Panc1 (cell line): ENCODE results near the gene MAGEH1. TPM values are rescaled to one million over a fixed set of nuclear protein-coding genes. Genes with fewer than 3 reads are reported as not detected.
A peak's percentile ranks its signal among the peaks of the same experiment; 100 is the strongest.

ENCODE experiments used
- ATAC-seq: fragments of 200-7000 bp; cut with Tn5 transposase; 2 replicates; pipeline ENCODE4 v1.9.1; 2020; ENCODE audit warnings: mild to moderate bottlenecking, moderate library complexity
- BruUV-seq: library from RNA; stranded (reverse); fragments of 400-500 nt; replicated peaks from 2 replicates; lab custom pipeline; 2021; lab: Mats Ljungman, UMichigan
- CTCF ChIA-PET: fragments of 300-600 bp; sonication (Branson Sonifier 250); formaldehyde crosslinking; loops from one replicate; lab custom pipeline; 2022; ENCODE audit warnings: antibody characterized with exemption; lab: Charles Lee
- POLR2A ChIA-PET: fragments of 300-600 bp; sonication (Branson Sonifier 250); formaldehyde crosslinking; loops from one replicate; lab custom pipeline; 2022; ENCODE audit warnings: antibody characterized with exemption; lab: Charles Lee
- DNase-seq: peaks from one replicate; pipeline ENCODE4 v3.0.0-alpha.2; 2010; ENCODE audit warnings: low read depth, low spot score
- H3K27ac ChIP-seq: 2 replicates; pipeline ENCODE4 v1.5.1; 2011; ENCODE audit warnings: mild to moderate bottlenecking, low read length, inconsistent platforms
- H3K27me3 ChIP-seq: fragments of 200-500 bp; sonication (Bioruptor generic); 2 replicates; pipeline ENCODE4 v1.6.0; 2014; ENCODE audit warnings: low read length, inconsistent platforms; ENCODE audit not compliant: control insufficient read depth, insufficient read depth
- H3K36me3 ChIP-seq: fragments of 200-500 bp; sonication (Bioruptor generic); 2 replicates; pipeline ENCODE4 v1.5.1; 2014; ENCODE audit warnings: inconsistent platforms, mild to moderate bottlenecking, low read length, moderate library complexity; ENCODE audit not compliant: control insufficient read depth, insufficient read depth
- H3K4me1 ChIP-seq: 2 replicates; pipeline ENCODE4 v1.5.1; 2011; ENCODE audit warnings: inconsistent platforms, mild to moderate bottlenecking, low read length, moderate library complexity; ENCODE audit not compliant: control insufficient read depth, insufficient read depth
- H3K4me3 ChIP-seq, 2 experiments: 2 replicates each; pipeline ENCODE4 v1.5.1; 2011 to 2012; ENCODE audit warnings: low read depth in 2 of 2, low read length in 2 of 2, mild to moderate bottlenecking in 2 of 2, inconsistent platforms in 1 of 2, moderate library complexity in 1 of 2
- H3K9me3 ChIP-seq: fragments of 200-500 bp; sonication (Bioruptor generic); 2 replicates; pipeline ENCODE4 v1.5.1; 2014; ENCODE audit warnings: low read depth, mild to moderate bottlenecking, inconsistent platforms, low read length, moderate library complexity; ENCODE audit not compliant: control insufficient read depth, insufficient read depth
- POLR2AphosphoS5 ChIP-seq: IDR thresholded peaks from 2 replicates; pipeline ENCODE4 v1.6.1; 2012; ENCODE audit warnings: mild to moderate bottlenecking, low read depth, low read length, moderate library complexity
- SIN3A ChIP-seq: IDR thresholded peaks from 2 replicates; pipeline ENCODE4 v1.6.1; 2012; ENCODE audit warnings: low read depth, mild to moderate bottlenecking, low read length, moderate library complexity, borderline replicate concordance; ENCODE audit not compliant: insufficient read depth
- TCF7L2 ChIP-seq: IDR thresholded peaks from 2 replicates; pipeline ENCODE4 v1.6.1; 2011; ENCODE audit warnings: mild to moderate bottlenecking, low read depth, low read length, inconsistent platforms
- in situ Hi-C: cut with HindIII; loops from 2 replicates; pipeline ENCODE4 v1.10.0; 2016; ENCODE audit warnings: low sequenced_read_pairs, low pct_unique_long_range_greater_than_20kb
- intact Hi-C: fragments of 100-400 bp; cut with micrococcal nuclease; formaldehyde crosslinking; loops from one replicate; pipeline ENCODE4 v1.10.0; 2022; ENCODE audit not compliant: unreplicated experiment
- total RNA-seq: library from RNA; stranded (reverse); gene quantifications from one replicate; pipeline ENCODE4 v1.2.1, GENCODE V29; 2021; ENCODE audit not compliant: unreplicated experiment
- TF ChIP-seq, protein P1 (sequence below), 2 experiments: IDR thresholded peaks; 2 replicates each; pipeline ENCODE4 v1.6.1; 2011 to 2012; ENCODE audit warnings: low read depth in 2 of 2, control low read depth in 1 of 2, low read length in 1 of 2, mild to moderate bottlenecking in 1 of 2, moderate library complexity in 1 of 2; ENCODE audit not compliant: insufficient read depth in 1 of 2
- TF ChIP-seq, protein P2 (sequence below): fragments of 450-650 bp; IDR thresholded peaks from 2 replicates; pipeline ENCODE4 v1.5.1; 2017; ENCODE audit warnings: mild to moderate bottlenecking

Gene MAGEH1
- total RNA-seq, 1 experiment from 2014 or later, result 5.7 TPM

DNA sequence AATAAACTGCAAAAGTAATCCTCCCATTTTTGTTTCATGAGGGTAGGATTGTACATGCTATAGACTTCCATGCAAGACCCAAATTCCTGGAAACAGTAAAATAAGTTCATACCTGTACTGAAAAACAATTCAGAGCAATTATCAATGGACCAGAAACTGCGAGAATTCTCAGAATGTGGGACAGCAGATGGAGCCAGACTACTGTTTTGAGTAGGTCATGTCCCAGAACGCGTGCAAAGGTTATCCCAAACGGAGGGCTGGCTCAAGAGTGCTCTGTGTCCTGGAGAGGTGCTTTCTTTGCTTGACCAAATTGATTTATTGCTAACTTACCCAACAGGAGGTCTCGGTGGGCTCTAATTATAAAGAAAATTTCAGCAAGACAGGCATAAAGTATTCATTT is 1.7 kb upstream of the MAGEH1 start:
- TF ChIP-seq, protein P1, sequence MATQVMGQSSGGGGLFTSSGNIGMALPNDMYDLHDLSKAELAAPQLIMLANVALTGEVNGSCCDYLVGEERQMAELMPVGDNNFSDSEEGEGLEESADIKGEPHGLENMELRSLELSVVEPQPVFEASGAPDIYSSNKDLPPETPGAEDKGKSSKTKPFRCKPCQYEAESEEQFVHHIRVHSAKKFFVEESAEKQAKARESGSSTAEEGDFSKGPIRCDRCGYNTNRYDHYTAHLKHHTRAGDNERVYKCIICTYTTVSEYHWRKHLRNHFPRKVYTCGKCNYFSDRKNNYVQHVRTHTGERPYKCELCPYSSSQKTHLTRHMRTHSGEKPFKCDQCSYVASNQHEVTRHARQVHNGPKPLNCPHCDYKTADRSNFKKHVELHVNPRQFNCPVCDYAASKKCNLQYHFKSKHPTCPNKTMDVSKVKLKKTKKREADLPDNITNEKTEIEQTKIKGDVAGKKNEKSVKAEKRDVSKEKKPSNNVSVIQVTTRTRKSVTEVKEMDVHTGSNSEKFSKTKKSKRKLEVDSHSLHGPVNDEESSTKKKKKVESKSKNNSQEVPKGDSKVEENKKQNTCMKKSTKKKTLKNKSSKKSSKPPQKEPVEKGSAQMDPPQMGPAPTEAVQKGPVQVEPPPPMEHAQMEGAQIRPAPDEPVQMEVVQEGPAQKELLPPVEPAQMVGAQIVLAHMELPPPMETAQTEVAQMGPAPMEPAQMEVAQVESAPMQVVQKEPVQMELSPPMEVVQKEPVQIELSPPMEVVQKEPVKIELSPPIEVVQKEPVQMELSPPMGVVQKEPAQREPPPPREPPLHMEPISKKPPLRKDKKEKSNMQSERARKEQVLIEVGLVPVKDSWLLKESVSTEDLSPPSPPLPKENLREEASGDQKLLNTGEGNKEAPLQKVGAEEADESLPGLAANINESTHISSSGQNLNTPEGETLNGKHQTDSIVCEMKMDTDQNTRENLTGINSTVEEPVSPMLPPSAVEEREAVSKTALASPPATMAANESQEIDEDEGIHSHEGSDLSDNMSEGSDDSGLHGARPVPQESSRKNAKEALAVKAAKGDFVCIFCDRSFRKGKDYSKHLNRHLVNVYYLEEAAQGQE (IDR thresholded peaks at IDR 0.05; ENCODE audit: insufficient read depth in 1 of 2, low read depth in 2 of 2, low read length in 1 of 2), result no peak
- TF ChIP-seq, protein P2, sequence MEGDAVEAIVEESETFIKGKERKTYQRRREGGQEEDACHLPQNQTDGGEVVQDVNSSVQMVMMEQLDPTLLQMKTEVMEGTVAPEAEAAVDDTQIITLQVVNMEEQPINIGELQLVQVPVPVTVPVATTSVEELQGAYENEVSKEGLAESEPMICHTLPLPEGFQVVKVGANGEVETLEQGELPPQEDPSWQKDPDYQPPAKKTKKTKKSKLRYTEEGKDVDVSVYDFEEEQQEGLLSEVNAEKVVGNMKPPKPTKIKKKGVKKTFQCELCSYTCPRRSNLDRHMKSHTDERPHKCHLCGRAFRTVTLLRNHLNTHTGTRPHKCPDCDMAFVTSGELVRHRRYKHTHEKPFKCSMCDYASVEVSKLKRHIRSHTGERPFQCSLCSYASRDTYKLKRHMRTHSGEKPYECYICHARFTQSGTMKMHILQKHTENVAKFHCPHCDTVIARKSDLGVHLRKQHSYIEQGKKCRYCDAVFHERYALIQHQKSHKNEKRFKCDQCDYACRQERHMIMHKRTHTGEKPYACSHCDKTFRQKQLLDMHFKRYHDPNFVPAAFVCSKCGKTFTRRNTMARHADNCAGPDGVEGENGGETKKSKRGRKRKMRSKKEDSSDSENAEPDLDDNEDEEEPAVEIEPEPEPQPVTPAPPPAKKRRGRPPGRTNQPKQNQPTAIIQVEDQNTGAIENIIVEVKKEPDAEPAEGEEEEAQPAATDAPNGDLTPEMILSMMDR, result peak; percentile 46
- intact Hi-C loops, result no loop called here
- in situ Hi-C loops, result no loop called here
- Histone ChIP-seq H3K4me3 (no peak overlapping the region), H3K9me3 (no peaks in the 10 kb centered on the region), H3K4me1 (no peaks in the 10 kb centered on the region), H3K27me3 (no peaks in the 10 kb centered on the region), H3K27ac (no peak overlapping the region), H3K36me3 (no peaks in the 10 kb centered on the region)
- DNase-seq (no peak), ATAC-seq (no peak)
- no TSS peak for BruUV-seq
- CTCF ChIA-PET, result no interaction called here
- POLR2A ChIA-PET, result no interaction called here

DNA sequence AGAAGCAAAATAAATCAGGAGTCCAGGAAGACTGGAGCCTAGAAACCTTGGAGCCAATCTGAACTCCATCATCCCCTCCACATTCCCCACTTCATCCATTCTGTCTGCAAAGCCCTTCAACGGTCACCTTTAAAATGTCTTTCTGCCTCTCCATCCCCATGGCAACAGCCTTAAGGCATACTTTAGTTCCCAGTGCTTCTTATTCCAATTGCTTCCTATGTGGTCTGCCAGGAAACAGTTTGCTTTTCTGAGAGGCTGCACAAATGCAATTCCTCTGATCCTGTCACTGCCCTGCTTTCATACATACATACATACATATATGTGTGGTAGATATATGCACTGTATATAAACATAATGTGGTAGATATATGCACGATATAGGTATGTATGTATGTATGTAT is 786 bp upstream of the MAGEH1 start:
- Histone ChIP-seq H3K27ac (no peak overlapping the region), H3K4me3 (peak overlapping the region; percentile 67 to 88), H3K36me3 (no peaks in the 10 kb centered on the region), H3K4me1 (no peaks in the 10 kb centered on the region), H3K9me3 (no peaks in the 10 kb centered on the region), H3K27me3 (no peaks in the 10 kb centered on the region)
- TF ChIP-seq POLR2AphosphoS5 (no peak), TCF7L2 (no peak), SIN3A (no peak)
- TF ChIP-seq, protein P1 (IDR thresholded peaks at IDR 0.05; ENCODE audit: insufficient read depth in 1 of 2, low read depth in 2 of 2, low read length in 1 of 2), result no peak
- TF ChIP-seq, protein P2, result no peak
- DNase-seq (no peak), ATAC-seq (no peak)
- in situ Hi-C loops, result no loop called here
- ChIA-PET POLR2A (no interaction called here), CTCF (interaction anchor here (1.4 kb wide), 1 partner anchor 38 kb away, joined by 3 read pairs; no protein-coding TSS in a partner anchor)
- intact Hi-C loops, result no loop called here
- no TSS peak for BruUV-seq
